ENCODE measurements around the gene AASS. TPM values are rescaled to one million over a fixed set of nuclear protein-coding genes. Genes with fewer than 3 reads are reported as not detected.

Gene AASS
- total RNA-seq, 1 donor from 2014 or later, result 12.4 TPM

GRCh38 chr7:122082160-122082559, 61.9 kb downstream of the AASS start:
- no peaks in the 10 kb centered on the region for H3K27me3 ChIP-seq (ENCODE audit: control insufficient read depth, insufficient read depth, low read length)
- no peaks in the 10 kb centered on the region for H3K36me3 ChIP-seq (ENCODE audit: control insufficient read depth, insufficient read depth, low read length)
- no peak for DNase-seq (ENCODE audit: low read depth)
- FAIRE-seq, result no peak
- H3K4me3 ChIP-seq (ENCODE audit: low read depth, low read length), result no peak overlapping the region
- TF ChIP-seq, protein P1, sequence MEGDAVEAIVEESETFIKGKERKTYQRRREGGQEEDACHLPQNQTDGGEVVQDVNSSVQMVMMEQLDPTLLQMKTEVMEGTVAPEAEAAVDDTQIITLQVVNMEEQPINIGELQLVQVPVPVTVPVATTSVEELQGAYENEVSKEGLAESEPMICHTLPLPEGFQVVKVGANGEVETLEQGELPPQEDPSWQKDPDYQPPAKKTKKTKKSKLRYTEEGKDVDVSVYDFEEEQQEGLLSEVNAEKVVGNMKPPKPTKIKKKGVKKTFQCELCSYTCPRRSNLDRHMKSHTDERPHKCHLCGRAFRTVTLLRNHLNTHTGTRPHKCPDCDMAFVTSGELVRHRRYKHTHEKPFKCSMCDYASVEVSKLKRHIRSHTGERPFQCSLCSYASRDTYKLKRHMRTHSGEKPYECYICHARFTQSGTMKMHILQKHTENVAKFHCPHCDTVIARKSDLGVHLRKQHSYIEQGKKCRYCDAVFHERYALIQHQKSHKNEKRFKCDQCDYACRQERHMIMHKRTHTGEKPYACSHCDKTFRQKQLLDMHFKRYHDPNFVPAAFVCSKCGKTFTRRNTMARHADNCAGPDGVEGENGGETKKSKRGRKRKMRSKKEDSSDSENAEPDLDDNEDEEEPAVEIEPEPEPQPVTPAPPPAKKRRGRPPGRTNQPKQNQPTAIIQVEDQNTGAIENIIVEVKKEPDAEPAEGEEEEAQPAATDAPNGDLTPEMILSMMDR (IDR thresholded peaks at IDR 0.05; ENCODE audit: insufficient read depth, low read length, severe bottlenecking), result no peak

GRCh38 chr7:122073635-122074034, 70.4 kb downstream of the AASS start:
- no peak for FAIRE-seq

GRCh38 chr7:122072924-122073599, 71.0 kb downstream of the AASS start:
- no peak for FAIRE-seq
- H3K4me3 ChIP-seq (ENCODE audit: low read depth, low read length), result no peak overlapping the region
- no peaks in the 10 kb centered on the region for H3K36me3 ChIP-seq (ENCODE audit: control insufficient read depth, insufficient read depth, low read length)
- DNase-seq (ENCODE audit: low read depth), result no peak
- H3K27me3 ChIP-seq (ENCODE audit: control insufficient read depth, insufficient read depth, low read length), result no peaks in the 10 kb centered on the region
- TF ChIP-seq, protein P1 (IDR thresholded peaks at IDR 0.05; ENCODE audit: insufficient read depth, low read length, severe bottlenecking), result no peak

More at GRCh38 chr7:122073635-122074034, 70.4 kb downstream of the AASS start:
- DNase-seq (ENCODE audit: low read depth), result no peak
- TF ChIP-seq, protein P1 (IDR thresholded peaks at IDR 0.05; ENCODE audit: insufficient read depth, low read length, severe bottlenecking), result no peak
- Histone ChIP-seq H3K27me3 (ENCODE audit: control insufficient read depth, insufficient read depth, low read length) (no peaks in the 10 kb centered on the region), H3K36me3 (ENCODE audit: control insufficient read depth, insufficient read depth, low read length) (no peaks in the 10 kb centered on the region), H3K4me3 (ENCODE audit: low read depth, low read length) (no peak overlapping the region)

- DNase-seq (ENCODE audit: low read depth) (no peak), FAIRE-seq (no peak)
- no peak overlapping the region for H3K4me3 ChIP-seq (ENCODE audit: low read depth, low read length)
- TF ChIP-seq, protein P1 (IDR thresholded peaks at IDR 0.05; ENCODE audit: insufficient read depth, low read length, severe bottlenecking), result no peak
- no peaks in the 10 kb centered on the region for H3K36me3 ChIP-seq (ENCODE audit: control insufficient read depth, insufficient read depth, low read length)
- no peaks in the 10 kb centered on the region for H3K27me3 ChIP-seq (ENCODE audit: control insufficient read depth, insufficient read depth, low read length)
Observed at GRCh38 chr7:122072272-122072671, 71.8 kb downstream of the AASS start.

DNA sequence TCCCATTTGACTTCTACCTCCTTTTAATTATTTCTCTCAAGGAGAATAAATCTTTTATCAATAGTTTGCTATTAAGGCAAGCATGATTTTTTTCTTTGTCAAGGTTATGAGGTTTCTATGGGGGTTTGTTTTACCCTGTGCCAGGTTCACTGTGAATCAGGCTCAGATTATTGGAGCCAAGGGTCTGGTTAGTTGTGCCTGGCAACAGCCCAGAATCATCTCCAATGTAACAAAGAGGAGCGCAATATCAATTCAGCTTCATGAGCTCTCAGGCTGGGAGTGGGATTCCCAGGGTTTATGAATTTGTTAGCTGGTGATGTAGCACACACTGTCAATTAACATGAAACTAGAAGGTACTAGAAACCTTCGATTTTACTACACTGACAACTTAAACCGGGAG, 73.2 kb downstream of the AASS start:
- DNase-seq (ENCODE audit: low read depth) (no peak), FAIRE-seq (no peak)
- TF ChIP-seq, protein P1 (IDR thresholded peaks at IDR 0.05; ENCODE audit: insufficient read depth, low read length, severe bottlenecking), result no peak
- no peaks in the 10 kb centered on the region for H3K27me3 ChIP-seq (ENCODE audit: control insufficient read depth, insufficient read depth, low read length)
- no peaks in the 10 kb centered on the region for H3K36me3 ChIP-seq (ENCODE audit: control insufficient read depth, insufficient read depth, low read length)
- no peak overlapping the region for H3K4me3 ChIP-seq (ENCODE audit: low read depth, low read length)

DNA sequence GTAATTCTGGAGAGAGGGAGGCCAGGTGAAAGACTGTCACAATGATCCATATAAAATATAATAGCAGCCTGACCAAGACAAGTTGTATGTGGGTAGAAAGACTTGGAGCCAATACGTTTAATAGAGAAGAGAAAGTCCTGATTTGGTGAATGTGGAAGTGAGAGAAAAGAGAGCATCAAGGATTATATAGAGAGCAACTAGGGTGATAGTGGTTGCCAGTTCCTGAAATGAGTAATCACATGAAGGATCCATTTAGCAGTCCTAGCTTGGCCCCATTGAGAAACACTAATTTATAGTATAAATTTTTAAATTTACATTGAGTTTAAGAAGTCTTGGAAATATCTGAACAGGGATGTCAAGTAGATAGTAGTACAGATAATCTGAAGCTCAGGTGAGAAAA, 74.0 kb downstream of the AASS start:
- H3K36me3 ChIP-seq (ENCODE audit: control insufficient read depth, insufficient read depth, low read length), result no peaks in the 10 kb centered on the region
- no peak for FAIRE-seq
- no peak overlapping the region for H3K4me3 ChIP-seq (ENCODE audit: low read depth, low read length)
- no peaks in the 10 kb centered on the region for H3K27me3 ChIP-seq (ENCODE audit: control insufficient read depth, insufficient read depth, low read length)
- no peak for DNase-seq (ENCODE audit: low read depth)
- TF ChIP-seq, protein P1 (IDR thresholded peaks at IDR 0.05; ENCODE audit: insufficient read depth, low read length, severe bottlenecking), result no peak

Measured in bronchial epithelial cell (primary cell).